Kidney epithelial cell (primary cell): Measurements from ENCODE around the gene POLR1F. TPM values are rescaled to one million over a fixed set of nuclear protein-coding genes. Genes with fewer than 3 reads are reported as not detected.
A peak's percentile ranks its signal among the peaks of the same experiment; 100 is the strongest.

Experiments used
- DNase-seq: peaks from one replicate; pipeline ENCODE4 v3.0.0-alpha.2; 2010; ENCODE audit warnings: low read depth
- H3K27me3 ChIP-seq: 2 replicates; pipeline ENCODE4 v1.6.0; 2011; ENCODE audit warnings: low read length; ENCODE audit not compliant: control insufficient read depth, insufficient read depth
- H3K36me3 ChIP-seq: 2 replicates; pipeline ENCODE4 v1.5.1; 2011; ENCODE audit warnings: low read length; ENCODE audit not compliant: control insufficient read depth, insufficient read depth
- H3K4me3 ChIP-seq: 2 replicates; pipeline ENCODE4 v1.5.1; 2011; ENCODE audit warnings: low read depth, mild to moderate bottlenecking, control low read depth, low read length
- total RNA-seq: library from RNA; depleted of rRNA; stranded (reverse); fragments of >200 nt; gene quantifications from 2 replicates; pipeline ENCODE4 v1.2.3, GENCODE V29; 2015
- TF ChIP-seq, protein P1 (sequence below): IDR thresholded peaks from 2 replicates; pipeline ENCODE4 v1.5.1; 2011; ENCODE audit warnings: mild to moderate bottlenecking, moderate library complexity, low read length, control low read depth, inconsistent platforms; ENCODE audit not compliant: insufficient read depth, poor library complexity, severe bottlenecking

Gene POLR1F
- total RNA-seq, 1 donor from 2014 or later = 22.5 TPM

DNA sequence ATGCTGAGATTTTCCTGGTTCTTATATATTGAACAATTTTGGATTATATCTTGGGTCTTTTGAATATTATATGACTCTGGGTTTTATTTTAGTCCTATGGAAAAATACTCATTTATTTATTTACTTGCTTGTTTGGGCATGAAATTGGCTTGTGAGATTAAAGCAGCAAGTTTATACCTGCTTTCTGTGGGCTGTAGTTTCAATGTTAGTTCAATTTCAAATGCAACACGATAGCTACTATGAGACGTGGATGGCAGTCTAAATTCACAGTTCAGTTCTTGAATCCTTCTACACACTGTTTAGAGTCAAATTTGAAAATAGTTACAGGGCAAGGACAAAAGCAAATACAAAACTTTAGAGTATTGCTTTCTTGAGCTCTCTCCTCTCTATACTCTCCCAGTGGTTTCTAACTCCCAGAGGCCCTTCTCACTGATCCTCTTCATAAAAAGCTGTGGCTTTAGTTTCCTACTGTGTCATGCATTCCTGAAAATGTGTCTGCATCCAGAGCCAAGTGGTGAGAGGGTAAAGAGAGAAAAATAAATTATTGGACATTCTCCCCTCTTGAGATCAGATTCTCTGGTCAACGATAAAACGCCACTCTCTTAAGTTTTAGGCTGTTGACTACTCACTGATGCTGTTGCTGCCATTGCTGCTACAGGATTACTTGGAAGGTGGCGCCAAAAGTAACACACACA, 34.4 kb downstream of the POLR1F start:
- TF ChIP-seq, protein P1, sequence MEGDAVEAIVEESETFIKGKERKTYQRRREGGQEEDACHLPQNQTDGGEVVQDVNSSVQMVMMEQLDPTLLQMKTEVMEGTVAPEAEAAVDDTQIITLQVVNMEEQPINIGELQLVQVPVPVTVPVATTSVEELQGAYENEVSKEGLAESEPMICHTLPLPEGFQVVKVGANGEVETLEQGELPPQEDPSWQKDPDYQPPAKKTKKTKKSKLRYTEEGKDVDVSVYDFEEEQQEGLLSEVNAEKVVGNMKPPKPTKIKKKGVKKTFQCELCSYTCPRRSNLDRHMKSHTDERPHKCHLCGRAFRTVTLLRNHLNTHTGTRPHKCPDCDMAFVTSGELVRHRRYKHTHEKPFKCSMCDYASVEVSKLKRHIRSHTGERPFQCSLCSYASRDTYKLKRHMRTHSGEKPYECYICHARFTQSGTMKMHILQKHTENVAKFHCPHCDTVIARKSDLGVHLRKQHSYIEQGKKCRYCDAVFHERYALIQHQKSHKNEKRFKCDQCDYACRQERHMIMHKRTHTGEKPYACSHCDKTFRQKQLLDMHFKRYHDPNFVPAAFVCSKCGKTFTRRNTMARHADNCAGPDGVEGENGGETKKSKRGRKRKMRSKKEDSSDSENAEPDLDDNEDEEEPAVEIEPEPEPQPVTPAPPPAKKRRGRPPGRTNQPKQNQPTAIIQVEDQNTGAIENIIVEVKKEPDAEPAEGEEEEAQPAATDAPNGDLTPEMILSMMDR = no peak
- H3K27me3 ChIP-seq = no peaks in the 10 kb centered on the region
- no peaks in the 10 kb centered on the region for H3K36me3 ChIP-seq
- no peak overlapping the region for H3K4me3 ChIP-seq
- no peak for DNase-seq

DNA sequence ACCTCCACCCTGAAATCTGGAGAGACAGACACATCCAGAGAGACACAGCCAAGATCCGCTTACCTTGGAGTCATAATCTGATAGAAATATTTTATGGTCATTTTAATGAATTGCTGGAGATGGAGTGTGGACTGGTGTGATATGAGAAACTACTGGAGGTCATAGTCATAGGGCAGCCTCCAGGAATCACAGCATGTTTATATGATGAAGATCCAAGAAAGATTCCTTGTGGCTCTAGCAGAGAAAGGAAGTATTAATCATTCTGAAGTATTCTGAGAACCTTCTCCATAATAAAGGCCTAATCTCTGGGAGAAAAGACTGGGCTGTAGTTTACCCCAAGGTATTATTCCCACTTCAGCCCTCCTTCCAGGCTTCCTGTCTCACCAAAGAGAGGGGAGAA, 38.0 kb downstream of the POLR1F start:
- no peak overlapping the region for H3K4me3 ChIP-seq
- no peaks in the 10 kb centered on the region for H3K27me3 ChIP-seq
- H3K36me3 ChIP-seq = no peaks in the 10 kb centered on the region
- no peak for DNase-seq
- TF ChIP-seq, protein P1 = no peak

DNA sequence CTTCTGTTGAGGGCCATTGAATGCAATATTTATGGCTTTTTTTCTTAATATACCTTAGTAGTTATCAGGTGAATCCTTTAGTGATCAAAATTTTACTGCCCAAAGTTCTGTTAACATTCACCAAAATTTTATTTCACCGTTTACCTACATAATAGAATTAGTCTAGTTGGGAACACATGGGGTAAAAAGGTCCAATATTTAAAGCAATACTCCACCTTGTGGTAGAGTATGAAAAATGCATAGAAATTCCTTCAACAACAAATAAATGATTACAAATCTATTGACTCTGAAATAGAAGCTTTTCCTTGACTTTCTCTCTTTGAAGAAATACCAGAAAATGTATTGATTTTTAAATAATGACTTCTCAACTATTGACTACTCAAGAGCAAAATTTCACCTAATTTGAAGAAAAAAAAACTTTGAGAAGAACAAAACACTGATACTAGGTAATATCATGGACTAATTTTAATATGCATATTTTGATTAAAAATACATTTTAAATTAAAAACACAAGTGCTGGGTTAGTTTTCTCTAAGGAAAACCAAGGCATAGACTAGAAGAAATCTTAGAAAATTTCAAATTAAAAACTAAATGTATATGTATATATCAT, 43.3 kb downstream of the POLR1F start:
- no peak overlapping the region for H3K4me3 ChIP-seq
- H3K36me3 ChIP-seq = no peaks in the 10 kb centered on the region
- no peaks in the 10 kb centered on the region for H3K27me3 ChIP-seq
- TF ChIP-seq, protein P1 = peak; percentile 52
- no peak for DNase-seq

DNA sequence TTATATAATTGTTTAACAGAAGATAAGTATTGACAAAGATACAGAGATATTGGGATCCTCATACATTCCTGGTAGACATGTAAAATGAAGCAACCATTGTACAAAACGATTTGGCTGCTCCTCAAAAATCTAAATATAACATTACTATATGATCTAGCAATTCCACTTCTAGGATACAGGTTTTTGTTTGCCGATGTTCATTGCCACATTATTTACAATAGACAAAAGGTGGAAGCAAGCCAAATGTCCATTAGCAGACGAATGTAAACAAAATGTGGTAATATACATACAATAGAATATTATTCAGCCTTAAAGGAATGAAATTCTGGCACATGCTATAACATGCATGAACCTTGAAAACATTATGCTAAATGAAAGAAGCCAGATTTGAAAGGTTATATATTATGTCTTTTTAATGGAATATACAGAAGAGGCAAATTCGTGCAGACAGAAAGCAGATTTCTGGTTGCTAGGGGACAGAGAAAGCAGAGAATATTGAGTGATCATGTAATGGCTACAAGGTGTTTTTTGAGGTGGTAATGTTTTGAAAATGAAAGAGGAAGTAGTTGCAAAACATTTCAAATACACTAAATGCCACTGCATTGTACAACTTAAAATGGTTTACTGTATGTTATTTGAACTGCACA, 44.9 kb downstream of the POLR1F start:
- H3K4me3 ChIP-seq = no peak overlapping the region
- TF ChIP-seq, protein P1 = no peak
- DNase-seq = no peak
- no peaks in the 10 kb centered on the region for H3K27me3 ChIP-seq
- H3K36me3 ChIP-seq = no peaks in the 10 kb centered on the region

DNA sequence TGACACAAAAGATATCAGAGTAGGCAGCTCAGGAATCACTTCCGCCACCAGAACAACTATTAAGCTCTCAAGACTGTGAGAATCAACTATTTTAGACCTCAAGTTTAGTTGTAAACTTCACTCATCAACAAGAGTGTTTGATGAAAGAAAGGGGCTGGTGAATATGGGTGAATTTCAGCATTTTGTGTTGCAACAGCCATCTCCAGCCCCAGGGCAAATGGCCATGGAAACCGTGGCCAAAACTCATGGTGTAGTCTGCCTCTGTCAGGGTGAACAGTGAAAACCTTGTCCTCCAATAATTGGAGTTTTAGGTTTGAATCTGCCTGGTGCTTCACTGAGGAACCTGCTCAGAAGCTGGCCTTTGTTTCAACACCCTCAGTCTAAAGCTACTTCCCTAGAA, 60.0 kb downstream of the POLR1F start:
- TF ChIP-seq, protein P1 = no peak
- Histone ChIP-seq H3K4me3 (no peak overlapping the region), H3K36me3 (no peaks in the 10 kb centered on the region), H3K27me3 (peaks cover 5% of the 10 kb centered on the region)
- DNase-seq = no peak

Other genes starting within 250 kb of the POLR1F start
- not detected in 2 replicates for gene TMEM196, start 64.6 kb upstream of the POLR1F start, total RNA-seq